Rectal smooth muscle tissue (tissue), 1 donor: ENCODE data around the gene PGRMC1.
"Not testable (repeated sequence)": the region's sequence is repeated elsewhere in the genome, so short reads cannot be mapped to it uniquely, and the experiment has no call there.

Source experiments
- H3K27ac ChIP-seq: one replicate; pipeline ENCODE4 v1.7.0; 2013; ENCODE audit warnings: low read depth, low read length, inconsistent platforms
- H3K27me3 ChIP-seq: one replicate; pipeline ENCODE4 v1.7.0; 2013; ENCODE audit warnings: low read length; ENCODE audit not compliant: control insufficient read depth, insufficient read depth
- H3K36me3 ChIP-seq: one replicate; pipeline ENCODE4 v1.7.0; 2013; ENCODE audit warnings: low read length; ENCODE audit not compliant: control insufficient read depth, insufficient read depth
- H3K4me1 ChIP-seq: one replicate; pipeline ENCODE4 v1.7.0; 2013; ENCODE audit warnings: low read length; ENCODE audit not compliant: control insufficient read depth, insufficient read depth
- H3K4me3 ChIP-seq: one replicate; pipeline ENCODE4 v1.7.0; 2013; ENCODE audit warnings: low read length
- H3K9ac ChIP-seq: one replicate; pipeline ENCODE4 v1.7.0; 2013; ENCODE audit warnings: low read length

PGRMC1 gene

GRCh38 chrX:119237562-119237942 is 1.5 kb downstream of the PGRMC1 start:
- no peaks in the 10 kb centered on the region for H3K36me3 ChIP-seq
- no peak overlapping the region for H3K9ac ChIP-seq
- no peaks in the 10 kb centered on the region for H3K27me3 ChIP-seq
- H3K4me3 ChIP-seq = peak overlapping the region; percentile 74
- H3K4me1 ChIP-seq = peaks cover 2% of the 10 kb centered on the region
- no peak overlapping the region for H3K27ac ChIP-seq

- H3K4me1 ChIP-seq = peaks cover 2% of the 10 kb centered on the region
- no peaks in the 10 kb centered on the region for H3K36me3 ChIP-seq
- H3K4me3 ChIP-seq = peak overlapping the region; percentile 3
- no peak overlapping the region for H3K9ac ChIP-seq
- H3K27ac ChIP-seq = no peak overlapping the region
- H3K27me3 ChIP-seq = no peaks in the 10 kb centered on the region
These were observed 2.5 kb downstream of the PGRMC1 start for GRCh38 chrX:119238557-119238956.

GRCh38 chrX:119240356-119240755 is 4.3 kb downstream of the PGRMC1 start:
- Histone ChIP-seq H3K4me1 (peaks cover 2% of the 10 kb centered on the region), H3K27ac (no peak overlapping the region), H3K36me3 (no peaks in the 10 kb centered on the region), H3K27me3 (no peaks in the 10 kb centered on the region), H3K9ac (no peak overlapping the region), H3K4me3 (no peak overlapping the region)

DNA sequence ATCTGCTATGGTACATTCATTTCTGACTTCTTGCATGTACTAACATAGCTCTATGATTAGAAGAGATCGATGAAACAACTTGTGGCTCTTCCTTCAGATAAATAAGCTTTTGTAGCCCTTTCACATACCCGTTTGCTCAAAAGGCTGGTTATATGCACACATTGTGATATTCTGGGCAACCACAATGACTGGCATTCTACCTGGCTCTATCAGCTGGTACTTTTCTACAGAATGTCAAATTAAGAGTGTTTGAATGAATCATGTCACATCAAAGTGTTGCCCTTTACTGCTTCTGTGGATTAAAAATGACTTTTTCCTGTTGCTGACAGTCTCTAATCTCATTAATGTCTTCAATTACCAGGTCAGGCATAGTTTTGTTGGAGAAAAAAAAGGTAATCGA is 11.6 kb downstream of the PGRMC1 start:
- Histone ChIP-seq H3K36me3 (no peaks in the 10 kb centered on the region), H3K27me3 (no peaks in the 10 kb centered on the region), H3K27ac (no peak overlapping the region), H3K4me1 (no peaks in the 10 kb centered on the region), H3K9ac (no peak overlapping the region), H3K4me3 (no peak overlapping the region)

GRCh38 chrX:119249891-119250290 is 13.8 kb downstream of the PGRMC1 start:
- no peak overlapping the region for H3K27ac ChIP-seq
- no peaks in the 10 kb centered on the region for H3K27me3 ChIP-seq
- H3K36me3 ChIP-seq = no peaks in the 10 kb centered on the region
- no peaks in the 10 kb centered on the region for H3K4me1 ChIP-seq
- H3K4me3 ChIP-seq = no peak overlapping the region
- H3K9ac ChIP-seq = no peak overlapping the region

DNA sequence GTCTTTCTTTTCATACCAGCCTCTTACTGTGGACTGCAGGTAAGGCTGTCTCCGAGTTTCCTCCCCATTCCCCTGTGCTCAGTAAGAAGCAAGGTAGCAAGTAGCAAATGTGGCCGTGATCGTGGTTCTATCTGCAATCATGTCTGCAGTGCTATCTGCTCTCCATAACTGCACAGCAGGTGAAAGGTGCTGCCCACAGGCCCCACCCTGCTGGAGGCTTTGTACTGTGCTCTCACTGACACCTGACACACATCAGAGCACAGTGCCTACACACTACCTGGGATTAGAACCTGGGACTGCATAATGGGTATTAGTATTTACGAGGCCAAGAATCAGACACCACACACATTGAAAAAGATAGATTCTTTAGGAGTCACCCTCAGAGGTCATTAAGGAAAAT is 15.3 kb downstream of the PGRMC1 start:
- no peaks in the 10 kb centered on the region for H3K27me3 ChIP-seq
- H3K9ac ChIP-seq = no peak overlapping the region

GRCh38 chrX:119252716-119253115 is 16.6 kb downstream of the PGRMC1 start:
- no peak overlapping the region for H3K4me3 ChIP-seq
- H3K36me3 ChIP-seq = no peaks in the 10 kb centered on the region
- no peak overlapping the region for H3K9ac ChIP-seq
- no peaks in the 10 kb centered on the region for H3K27me3 ChIP-seq
- H3K27ac ChIP-seq = no peak overlapping the region
- H3K4me1 ChIP-seq = no peaks in the 10 kb centered on the region

More for the DNA sequence above, 15.3 kb downstream of the PGRMC1 start:
- Histone ChIP-seq H3K27ac (no peak overlapping the region), H3K4me1 (no peaks in the 10 kb centered on the region), H3K4me3 (no peak overlapping the region), H3K36me3 (no peaks in the 10 kb centered on the region)

GRCh38 chrX:119266364-119266995 is 30.4 kb downstream of the PGRMC1 start:
- Histone ChIP-seq H3K36me3 (no peaks in the 10 kb centered on the region), H3K27me3 (peaks cover 3% of the 10 kb centered on the region), H3K4me1 (no peaks in the 10 kb centered on the region), H3K27ac (no peak overlapping the region), H3K9ac (no peak overlapping the region), H3K4me3 (no peak overlapping the region)

DNA sequence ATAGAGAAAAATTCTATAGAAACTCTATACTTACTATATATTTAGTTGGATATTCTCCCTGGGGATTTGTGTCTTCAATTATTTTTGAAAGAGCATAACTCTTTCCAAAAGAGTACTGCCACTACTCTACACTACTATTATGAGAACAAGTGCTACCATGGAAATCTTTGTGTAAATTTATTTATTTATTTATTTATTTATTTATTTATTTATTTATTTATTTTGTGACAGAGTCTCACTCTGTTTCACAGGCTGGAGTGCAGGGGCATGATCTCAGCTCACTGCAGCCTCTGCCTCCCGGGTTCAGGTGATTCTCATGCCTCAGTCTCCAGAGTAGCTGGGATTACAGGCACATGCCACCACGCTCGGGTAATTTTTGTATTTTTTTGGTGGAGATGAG is 31.0 kb downstream of the PGRMC1 start:
- not testable (repeated sequence) for H3K9ac ChIP-seq, H3K36me3 ChIP-seq, H3K27ac ChIP-seq, H3K4me3 ChIP-seq, H3K4me1 ChIP-seq, H3K27me3 ChIP-seq

DNA sequence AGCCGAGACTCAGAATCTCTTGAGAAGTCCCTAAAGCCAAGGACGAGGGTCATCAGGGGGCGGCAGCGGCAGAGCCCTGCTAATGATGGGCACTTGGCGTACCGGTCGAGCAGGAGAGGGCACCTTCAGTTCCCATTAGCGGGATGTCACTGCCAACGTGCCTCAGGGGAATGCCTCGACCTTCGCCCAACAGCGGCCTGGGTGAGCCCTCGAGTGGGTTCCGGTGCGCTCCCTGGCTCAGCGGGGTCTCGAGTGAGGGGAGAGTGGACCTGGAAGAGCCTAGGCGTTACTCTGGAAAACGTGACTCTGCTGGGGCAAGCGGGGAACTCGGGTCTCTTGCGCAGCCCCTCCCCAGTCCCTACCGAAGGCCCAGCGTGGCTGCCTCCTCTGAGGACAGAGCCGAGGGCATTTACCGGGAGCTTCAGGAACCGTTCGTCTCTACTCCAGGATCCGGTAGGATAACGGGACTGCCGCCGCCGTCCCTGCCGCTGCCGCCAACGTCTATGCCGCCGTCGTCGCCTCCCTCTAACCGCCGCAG is 36.9 kb downstream of the PGRMC1 start:
- Histone ChIP-seq H3K27me3 (no peaks in the 10 kb centered on the region), H3K4me3 (no peak overlapping the region), H3K9ac (no peak overlapping the region), H3K27ac (no peak overlapping the region), H3K36me3 (no peaks in the 10 kb centered on the region), H3K4me1 (no peaks in the 10 kb centered on the region)

DNA sequence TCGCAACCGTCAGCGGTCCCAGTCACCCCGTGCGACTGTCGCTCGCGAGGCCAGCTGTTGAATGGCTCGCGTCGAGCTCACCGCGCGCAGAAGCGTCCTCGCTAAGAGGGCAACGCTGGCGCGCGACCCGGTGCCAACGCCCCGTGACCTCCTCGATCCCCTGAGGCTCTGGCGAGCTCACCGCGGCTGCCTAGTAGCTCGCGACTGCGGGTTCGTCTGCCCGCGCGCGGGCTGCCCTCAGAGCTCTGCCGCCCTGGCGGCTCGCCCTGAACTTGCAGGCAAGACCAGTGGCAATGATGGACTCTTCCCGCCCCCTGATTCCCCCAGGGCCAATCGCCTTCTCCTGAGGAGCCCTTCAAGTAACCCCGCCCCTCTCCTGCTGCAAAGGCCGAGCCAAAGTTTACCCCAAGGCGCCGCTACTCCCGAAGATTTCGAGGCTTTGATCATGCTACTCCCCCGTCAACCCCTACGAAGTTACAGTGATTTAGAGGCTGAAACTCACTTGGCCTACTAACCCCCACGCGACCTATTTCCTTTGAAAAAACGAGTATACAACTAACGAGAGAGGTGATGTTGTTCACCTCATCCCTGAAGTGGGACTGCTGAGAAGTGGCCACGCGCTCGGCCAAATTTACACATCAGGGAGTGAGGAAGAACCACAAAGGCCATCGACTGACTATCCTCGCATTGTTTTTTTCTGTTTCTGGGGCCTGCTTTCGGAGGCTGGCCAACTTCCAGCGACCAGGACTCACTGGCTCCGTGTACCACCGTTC is 37.5 kb downstream of the PGRMC1 start:
- Histone ChIP-seq H3K27me3 (no peaks in the 10 kb centered on the region), H3K4me3 (peak overlapping the region; percentile 16), H3K36me3 (no peaks in the 10 kb centered on the region), H3K9ac (no peak overlapping the region), H3K4me1 (no peaks in the 10 kb centered on the region), H3K27ac (no peak overlapping the region)

DNA sequence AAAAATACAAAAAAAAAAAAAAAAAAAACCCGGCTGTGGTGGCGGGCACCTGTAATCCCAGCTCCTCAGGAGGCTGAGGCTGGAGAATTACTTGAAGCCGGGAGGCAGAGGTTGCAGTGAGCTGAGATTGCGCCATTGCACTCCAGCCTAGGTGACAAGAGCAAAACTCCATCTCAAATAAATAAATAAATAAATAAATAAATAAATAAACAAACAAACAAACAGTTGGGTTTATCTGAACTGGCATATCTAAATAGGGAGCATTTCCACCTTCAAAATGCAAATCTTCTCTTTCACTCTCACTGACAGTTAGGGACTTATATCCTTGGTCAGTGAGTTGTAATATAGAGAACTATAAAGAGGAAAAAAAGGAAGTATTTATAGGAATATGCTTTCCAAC is 46.3 kb downstream of the PGRMC1 start:
- not testable (repeated sequence) for H3K36me3 ChIP-seq, H3K27ac ChIP-seq, H3K9ac ChIP-seq, H3K4me1 ChIP-seq, H3K27me3 ChIP-seq, H3K4me3 ChIP-seq
